Measurements from ENCODE around the gene ATM. TPM values are rescaled to one million over a fixed set of nuclear protein-coding genes. Genes with fewer than 3 reads are reported as not detected.

ATM gene
- total RNA-seq, 1 experiment from 2014 or later: 72.5 TPM

GRCh38 chr11:108316061-108316460, 93.2 kb downstream of the ATM start:
- no peak for DNase-seq (ENCODE audit: low spot score)
- BruUV-seq (replicated peaks): no TSS peak
- ChIA-PET CTCF (no interaction called here), POLR2A (ENCODE audit: low non-redundant PET) (no interaction called here)
- Histone ChIP-seq H3K9me3 (ENCODE audit: low read depth, low read length, poor library complexity, severe bottlenecking) (no peaks in the 10 kb centered on the region), H3K27me3 (replicated peaks; ENCODE audit: insufficient read depth, low read depth, low read length, poor library complexity) (no peaks in the 10 kb centered on the region), H3K27ac (ENCODE audit: low read depth, low read length, poor library complexity, severe bottlenecking) (no peak overlapping the region), H3K4me1 (ENCODE audit: insufficient read depth, low read length, poor library complexity, severe bottlenecking) (no peaks in the 10 kb centered on the region), H3K4me3 (ENCODE audit: low read depth, low read length, poor library complexity, severe bottlenecking) (no peak overlapping the region), H3K36me3 (ENCODE audit: insufficient read depth, low read length, poor library complexity, severe bottlenecking) (peaks cover 18% of the 10 kb centered on the region)
- intact Hi-C loops (cut with micrococcal nuclease; ENCODE audit: unreplicated experiment): no loop called here
- TF ChIP-seq CTCF (conservative IDR thresholded peaks at IDR 0.05; ENCODE audit: low read depth, low read length) (no peak), EZH2 (IDR thresholded peaks at IDR 0.05; ENCODE audit: borderline replicate concordance, low read depth, low read length, poor library complexity, severe bottlenecking) (no peak)

- peaks cover 4% of the 10 kb centered on the region for H3K4me1 ChIP-seq (ENCODE audit: insufficient read depth, low read length, poor library complexity, severe bottlenecking)
- peaks cover 18% of the 10 kb centered on the region for H3K36me3 ChIP-seq (ENCODE audit: insufficient read depth, low read length, poor library complexity, severe bottlenecking)
- ChIA-PET CTCF (no interaction called here), POLR2A (ENCODE audit: low non-redundant PET) (no interaction called here)
- no peaks in the 10 kb centered on the region for H3K27me3 ChIP-seq (replicated peaks; ENCODE audit: insufficient read depth, low read depth, low read length, poor library complexity)
- H3K9me3 ChIP-seq (ENCODE audit: low read depth, low read length, poor library complexity, severe bottlenecking): no peaks in the 10 kb centered on the region
- intact Hi-C loops (cut with micrococcal nuclease; ENCODE audit: unreplicated experiment): no loop called here
- TF ChIP-seq EZH2 (IDR thresholded peaks at IDR 0.05; ENCODE audit: borderline replicate concordance, low read depth, low read length, poor library complexity, severe bottlenecking): no peak
- TF ChIP-seq CTCF (conservative IDR thresholded peaks at IDR 0.05; ENCODE audit: low read depth, low read length): no peak
- no peak overlapping the region for H3K4me3 ChIP-seq (ENCODE audit: low read depth, low read length, poor library complexity, severe bottlenecking)
- no peak for DNase-seq (ENCODE audit: low spot score)
- BruUV-seq (replicated peaks): no TSS peak
- H3K27ac ChIP-seq (ENCODE audit: low read depth, low read length, poor library complexity, severe bottlenecking): no peak overlapping the region
Observed at GRCh38 chr11:108319541-108320145, 96.8 kb downstream of the ATM start.

GRCh38 chr11:108322666-108323065, 99.8 kb downstream of the ATM start:
- H3K27me3 ChIP-seq (replicated peaks; ENCODE audit: insufficient read depth, low read depth, low read length, poor library complexity): no peaks in the 10 kb centered on the region
- POLR2A ChIA-PET (ENCODE audit: low non-redundant PET): no interaction called here
- TF ChIP-seq EZH2 (IDR thresholded peaks at IDR 0.05; ENCODE audit: borderline replicate concordance, low read depth, low read length, poor library complexity, severe bottlenecking): no peak
- TF ChIP-seq CTCF (conservative IDR thresholded peaks at IDR 0.05; ENCODE audit: low read depth, low read length): no peak
- peaks cover 9% of the 10 kb centered on the region for H3K36me3 ChIP-seq (ENCODE audit: insufficient read depth, low read length, poor library complexity, severe bottlenecking)
- CTCF ChIA-PET: no interaction called here
- no peaks in the 10 kb centered on the region for H3K9me3 ChIP-seq (ENCODE audit: low read depth, low read length, poor library complexity, severe bottlenecking)
- DNase-seq (ENCODE audit: low spot score): no peak
- H3K4me3 ChIP-seq (ENCODE audit: low read depth, low read length, poor library complexity, severe bottlenecking): no peak overlapping the region
- peaks cover 10% of the 10 kb centered on the region for H3K4me1 ChIP-seq (ENCODE audit: insufficient read depth, low read length, poor library complexity, severe bottlenecking)
- no TSS peak for BruUV-seq (replicated peaks)
- intact Hi-C loops (cut with micrococcal nuclease; ENCODE audit: unreplicated experiment): no loop called here
- H3K27ac ChIP-seq (ENCODE audit: low read depth, low read length, poor library complexity, severe bottlenecking): no peak overlapping the region

Measured in A673 (cell line).